T47D (cell line): ENCODE measurements around the gene MEIS1.

Experiments
- DNase-seq, 2 experiments: peaks; one replicate each; pipeline versions ENCODE4 v3.0.0 to v3.0.0-alpha.2; 2011 to 2012; ENCODE audit warnings: low read depth in 1 of 2, low spot score in 1 of 2
- JUND ChIP-seq: IDR thresholded peaks from 2 replicates; pipeline ENCODE4 v1.6.1; 2012; ENCODE audit warnings: low read depth
- in situ Hi-C: cut with HindIII; loops from 2 replicates; pipeline ENCODE4 v1.10.0; 2016; ENCODE audit warnings: low sequenced_read_pairs, low pct_unique_long_range_greater_than_20kb

Gene MEIS1

DNA sequence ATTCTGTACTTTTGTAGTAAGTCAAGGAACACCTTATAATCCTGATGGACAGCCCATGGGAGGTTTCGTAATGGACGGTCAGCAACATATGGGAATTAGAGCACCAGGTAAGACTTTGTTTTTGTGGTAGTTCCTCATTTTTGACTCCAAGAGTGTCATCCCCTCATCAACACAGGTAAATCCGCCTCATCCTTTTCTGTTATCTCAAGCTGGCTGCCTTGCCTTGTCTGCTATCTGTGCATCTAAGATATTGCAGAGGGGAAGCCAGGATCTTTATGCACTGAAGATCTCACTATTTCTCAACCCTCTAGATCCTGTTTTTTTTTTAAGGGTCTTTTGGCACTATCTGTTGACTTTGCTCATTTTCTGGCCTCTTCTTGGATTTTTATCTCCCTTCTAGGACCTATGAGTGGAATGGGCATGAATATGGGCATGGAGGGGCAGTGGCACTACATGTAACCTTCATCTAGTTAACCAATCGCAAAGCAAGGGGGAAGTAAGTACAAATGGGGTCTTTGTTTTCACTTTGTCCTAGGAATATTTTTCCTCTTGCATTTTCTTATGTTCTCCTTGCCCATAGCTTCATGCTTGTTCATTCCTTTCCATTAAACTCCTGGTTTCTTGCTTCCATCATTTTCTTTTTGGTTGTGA lies 133.8 kb downstream of the MEIS1 start:
- no peak for TF ChIP-seq JUND
- no peak for DNase-seq
- in situ Hi-C loops = no loop called here

GRCh38 chr2:66569321-66569851 lies 134.5 kb downstream of the MEIS1 start:
- DNase-seq = no peak
- TF ChIP-seq JUND = no peak
- in situ Hi-C loops = no loop called here

DNA sequence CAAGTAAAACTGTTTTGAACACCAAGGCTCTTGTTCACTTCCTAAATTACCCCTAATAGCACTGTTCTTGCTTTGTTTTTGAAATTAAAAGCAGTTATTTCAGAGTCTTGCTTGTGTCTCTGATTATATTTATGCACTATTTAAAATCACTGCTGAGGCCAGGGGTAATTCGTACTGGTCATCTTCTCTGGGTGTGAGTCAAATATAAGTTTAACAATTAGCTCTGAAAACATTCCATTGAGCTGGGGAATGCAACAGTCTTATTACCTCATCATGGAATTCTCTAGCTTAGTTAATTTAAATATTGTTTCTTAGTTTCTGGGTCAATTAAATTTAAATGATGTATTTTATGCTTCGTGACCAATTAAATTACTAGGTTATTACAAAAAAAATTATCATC lies 135.0 kb downstream of the MEIS1 start:
- DNase-seq = no peak
- in situ Hi-C loops = no loop called here
- no peak for TF ChIP-seq JUND

DNA sequence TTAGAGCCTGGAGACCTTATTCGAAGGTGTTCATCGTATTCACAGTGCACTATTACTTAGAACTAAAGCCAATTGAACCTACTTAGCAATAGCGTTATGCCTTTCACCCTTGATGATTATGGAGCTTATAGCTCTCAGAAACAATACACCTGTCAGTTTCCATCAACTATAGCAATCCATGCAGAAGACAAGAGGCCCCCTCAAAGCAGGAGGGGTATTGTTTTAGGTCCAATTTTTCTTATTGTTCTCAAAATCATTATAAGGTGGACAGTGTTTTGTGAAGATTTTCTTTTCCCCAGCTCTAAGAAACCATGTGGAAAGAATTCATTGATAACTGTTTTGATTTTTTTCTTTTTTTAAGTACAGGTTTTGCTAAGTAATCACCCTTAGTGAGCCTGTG lies 135.5 kb downstream of the MEIS1 start:
- DNase-seq = no peak
- in situ Hi-C loops = no loop called here
- no peak for TF ChIP-seq JUND

- TF ChIP-seq JUND = no peak
- in situ Hi-C loops = no loop called here
- no peak for DNase-seq
Observed at GRCh38 chr2:66571918-66572317, 137.0 kb downstream of the MEIS1 start.

DNA sequence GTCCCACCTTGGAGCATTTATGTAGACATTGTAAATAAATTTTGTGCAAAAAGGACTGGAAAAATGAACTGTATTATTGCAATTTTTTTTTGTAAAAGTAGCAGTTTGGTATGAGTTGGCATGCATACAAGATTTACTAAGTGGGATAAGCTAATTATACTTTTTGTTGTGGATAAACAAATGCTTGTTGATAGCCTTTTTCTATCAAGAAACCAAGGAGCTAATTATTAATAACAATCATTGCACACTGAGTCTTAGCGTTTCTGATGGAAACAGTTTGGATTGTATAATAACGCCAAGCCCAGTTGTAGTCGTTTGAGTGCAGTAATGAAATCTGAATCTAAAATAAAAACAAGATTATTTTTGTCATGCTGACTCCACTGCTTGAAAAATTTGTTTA lies 137.5 kb downstream of the MEIS1 start:
- TF ChIP-seq JUND = no peak
- in situ Hi-C loops = no loop called here
- DNase-seq = no peak

DNA sequence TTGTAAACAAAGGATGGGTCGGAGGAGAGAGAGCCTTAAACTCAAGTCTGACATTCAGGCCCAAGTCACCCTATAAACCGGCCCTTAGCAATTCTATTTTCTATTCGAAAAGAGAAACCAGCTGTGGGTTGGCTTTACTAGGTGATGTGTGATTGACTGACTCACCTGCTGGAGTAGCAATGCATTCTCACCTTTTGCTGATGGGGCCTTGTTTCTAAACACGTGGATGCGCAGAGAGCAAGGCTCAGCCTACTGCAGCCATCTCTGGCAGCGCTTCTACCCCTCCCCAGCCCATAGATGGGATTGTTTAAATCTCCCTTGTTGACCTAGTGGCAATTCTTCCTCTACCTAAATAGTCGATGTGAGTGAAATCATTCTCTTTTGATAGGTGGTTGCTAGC lies 138.5 kb downstream of the MEIS1 start:
- DNase-seq = no peak
- in situ Hi-C loops = no loop called here
- no peak for TF ChIP-seq JUND

DNA sequence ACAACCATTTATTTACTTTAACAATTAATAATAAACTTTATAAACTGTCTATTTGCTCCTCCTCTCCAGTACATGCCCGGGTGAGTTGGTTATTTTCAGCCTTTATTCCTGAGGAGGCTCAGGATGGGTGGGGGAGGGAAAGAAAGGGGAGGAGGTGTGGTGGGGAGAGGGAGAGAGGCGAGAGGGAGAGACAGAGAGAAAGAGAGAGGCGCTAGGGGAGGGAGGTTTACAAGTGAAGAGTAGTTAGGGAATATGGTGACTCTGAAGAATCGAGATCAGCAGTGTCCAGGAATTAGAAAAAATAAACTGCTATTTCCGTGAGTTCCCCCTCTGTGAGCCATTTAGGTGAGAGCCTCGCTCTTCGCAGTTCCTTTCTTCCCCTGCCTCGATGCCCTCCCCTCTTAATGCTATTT lies 138.9 kb downstream of the MEIS1 start:
- DNase-seq = no peak
- no peak for TF ChIP-seq JUND
- in situ Hi-C loops = no loop called here

DNA sequence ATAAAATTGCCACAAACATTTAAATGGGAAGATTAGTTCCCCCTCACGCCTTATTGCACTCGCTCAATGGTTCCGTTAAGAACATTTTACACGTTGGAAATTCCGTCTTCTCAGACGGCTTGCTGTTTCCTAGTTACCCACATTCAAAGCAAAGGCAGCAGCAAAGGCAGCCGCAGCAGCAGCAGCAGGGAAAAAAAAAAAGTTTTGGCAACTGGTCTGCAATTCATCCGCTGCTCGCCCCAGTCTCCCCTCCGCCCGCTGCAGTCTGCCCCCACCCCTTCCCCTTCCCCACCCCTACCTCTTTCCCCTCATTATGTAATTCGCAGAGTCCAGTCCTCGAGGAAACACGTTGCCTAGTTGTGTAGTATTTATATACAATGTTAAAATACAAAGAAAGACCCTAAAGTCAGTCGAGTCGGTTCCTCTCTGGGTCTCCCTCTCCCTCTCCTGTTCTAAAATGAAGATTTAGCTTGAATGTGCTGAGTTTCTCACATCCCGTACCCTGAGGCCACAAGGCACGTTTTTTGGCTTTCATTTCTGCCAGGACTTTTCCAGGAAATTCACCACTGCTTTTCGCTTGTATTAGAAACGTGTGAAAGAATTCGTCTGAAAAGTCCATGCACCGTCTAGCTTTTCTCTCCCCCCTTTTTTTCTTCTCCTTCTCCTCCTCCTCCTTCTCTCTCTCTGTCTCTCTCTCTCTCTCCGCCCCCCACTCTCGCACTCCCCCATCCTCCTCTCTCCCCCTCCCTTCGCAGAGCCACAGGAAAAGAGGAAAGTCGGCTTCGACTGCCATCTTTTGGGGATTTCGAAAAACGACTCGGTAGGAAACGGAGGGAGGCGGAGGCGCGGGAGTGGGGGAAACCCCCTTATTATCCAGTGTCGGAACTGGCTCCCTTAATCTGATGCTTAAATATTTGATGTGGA lies 140.0 kb downstream of the MEIS1 start:
- no peak for TF ChIP-seq JUND
- DNase-seq = peak; percentile 62 to 74
- in situ Hi-C loops = no loop called here

GRCh38 chr2:66575625-66576310 lies 140.8 kb downstream of the MEIS1 start:
- DNase-seq = no peak
- TF ChIP-seq JUND = no peak
- in situ Hi-C loops = no loop called here

GRCh38 chr2:66576311-66576560 lies 141.3 kb downstream of the MEIS1 start:
- DNase-seq = no peak
- in situ Hi-C loops = no loop called here
- no peak for TF ChIP-seq JUND

DNA sequence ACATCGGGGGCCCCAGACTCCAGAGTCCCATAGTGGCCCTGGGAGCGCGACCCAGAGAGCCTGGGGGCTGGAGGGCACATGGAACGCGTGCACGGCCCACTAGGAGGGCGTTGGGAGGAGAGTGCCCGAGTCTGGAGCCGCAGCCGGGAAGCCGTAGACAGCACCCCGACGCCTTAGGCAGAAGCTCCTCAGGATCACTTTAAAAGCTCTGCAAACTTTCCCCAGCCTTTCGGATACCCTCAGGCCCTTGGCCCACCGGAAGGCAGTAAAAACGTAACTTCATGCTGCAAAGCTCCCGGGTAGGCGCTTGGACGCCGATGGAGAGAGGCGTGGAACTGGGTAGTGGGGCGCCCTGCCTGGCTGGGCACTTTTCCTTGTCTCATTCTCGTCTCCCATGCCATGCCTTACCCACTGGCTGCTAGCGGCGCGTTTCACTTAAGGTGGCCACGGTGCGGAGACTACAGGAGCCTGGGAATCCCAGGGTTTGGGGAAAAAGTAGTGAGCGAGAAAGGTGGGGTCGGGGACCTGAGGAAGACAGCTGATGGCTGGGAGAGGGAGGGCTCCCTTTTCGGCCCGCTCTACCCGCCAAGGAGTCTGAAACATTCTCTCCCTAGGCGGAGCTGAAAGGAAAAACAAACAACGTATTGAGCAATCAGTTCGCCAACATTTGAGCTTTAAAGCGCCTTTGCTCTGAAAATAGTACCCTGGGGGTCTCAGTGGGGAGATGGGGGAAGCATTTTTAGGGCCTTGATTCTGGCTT lies 141.8 kb downstream of the MEIS1 start:
- DNase-seq = peak in 1 of 2 experiments; percentile 41
- TF ChIP-seq JUND = no peak
- in situ Hi-C loops = no loop called here
